ENCODE results near the gene ULK4.

DNA sequence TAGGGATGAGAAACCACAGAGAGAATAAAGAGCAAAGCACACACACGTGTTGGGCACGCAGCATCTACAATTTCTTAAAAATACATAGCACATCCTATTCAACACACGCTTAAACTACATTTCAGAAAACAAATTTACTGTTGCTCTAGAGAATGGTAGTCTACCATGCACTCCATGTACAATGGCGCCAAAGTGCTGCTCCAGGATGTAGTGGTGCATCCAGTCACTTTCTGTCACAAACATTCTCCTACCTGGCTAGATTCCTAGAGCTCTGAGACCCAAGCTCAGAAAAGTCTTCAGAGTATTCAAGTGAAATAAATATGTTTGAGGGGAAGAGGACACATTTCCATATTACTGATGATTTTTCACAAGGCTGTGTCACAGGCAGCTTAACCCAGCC is 388.3 kb downstream of the ULK4 start:
- TF ChIP-seq CTCF (conservative IDR thresholded peaks at IDR 0.05; ENCODE audit: low read length) (no peak), EZH2phosphoT487 (IDR thresholded peaks at IDR 0.05; ENCODE audit: borderline replicate concordance) (no peak)
